ENCODE data around the gene DPCD.

DNA sequence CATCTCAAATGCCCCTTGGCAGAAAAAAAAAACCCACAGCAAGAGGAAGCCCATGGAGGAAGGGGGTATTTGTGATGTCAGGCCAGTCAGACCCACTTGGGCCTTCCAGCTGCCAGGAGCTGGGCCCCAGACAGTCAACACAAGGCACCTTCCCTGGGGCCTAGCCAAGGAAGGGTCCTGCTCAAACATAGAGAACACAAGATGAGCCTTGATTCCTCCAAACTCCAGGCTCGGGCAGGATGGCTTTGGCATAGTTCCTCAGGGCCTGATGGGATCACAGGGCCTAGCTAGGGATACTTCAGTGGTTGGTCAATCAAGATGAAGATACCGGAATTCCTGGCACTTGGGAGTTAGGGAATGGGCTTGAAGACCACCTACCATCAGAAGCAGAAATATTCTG is 30.8 kb downstream of the DPCD start:
- TF ChIP-seq POLR2AphosphoS5 (IDR thresholded peaks at IDR 0.05): no peak
- TF ChIP-seq, protein P1, sequence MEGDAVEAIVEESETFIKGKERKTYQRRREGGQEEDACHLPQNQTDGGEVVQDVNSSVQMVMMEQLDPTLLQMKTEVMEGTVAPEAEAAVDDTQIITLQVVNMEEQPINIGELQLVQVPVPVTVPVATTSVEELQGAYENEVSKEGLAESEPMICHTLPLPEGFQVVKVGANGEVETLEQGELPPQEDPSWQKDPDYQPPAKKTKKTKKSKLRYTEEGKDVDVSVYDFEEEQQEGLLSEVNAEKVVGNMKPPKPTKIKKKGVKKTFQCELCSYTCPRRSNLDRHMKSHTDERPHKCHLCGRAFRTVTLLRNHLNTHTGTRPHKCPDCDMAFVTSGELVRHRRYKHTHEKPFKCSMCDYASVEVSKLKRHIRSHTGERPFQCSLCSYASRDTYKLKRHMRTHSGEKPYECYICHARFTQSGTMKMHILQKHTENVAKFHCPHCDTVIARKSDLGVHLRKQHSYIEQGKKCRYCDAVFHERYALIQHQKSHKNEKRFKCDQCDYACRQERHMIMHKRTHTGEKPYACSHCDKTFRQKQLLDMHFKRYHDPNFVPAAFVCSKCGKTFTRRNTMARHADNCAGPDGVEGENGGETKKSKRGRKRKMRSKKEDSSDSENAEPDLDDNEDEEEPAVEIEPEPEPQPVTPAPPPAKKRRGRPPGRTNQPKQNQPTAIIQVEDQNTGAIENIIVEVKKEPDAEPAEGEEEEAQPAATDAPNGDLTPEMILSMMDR (IDR thresholded peaks at IDR 0.05): no peak
- TF ChIP-seq POLR2A (IDR thresholded peaks at IDR 0.05): no peak

Measured in gastroesophageal sphincter (tissue), 3 donors.